GM18870 (cell line): Measurements from ENCODE around the gene MEX3D.
"Not testable (repeated sequence)": the region's sequence is repeated elsewhere in the genome, so short reads cannot be mapped to it uniquely, and the experiment has no call there.

Experiments used
- ATAC-seq: cut with Tn5 transposase; IDR thresholded peaks from one replicate; pipeline ENCODE4 v1.9.1; 2021; ENCODE audit warnings: moderate library complexity; ENCODE audit not compliant: unreplicated experiment

Gene MEX3D

GRCh38 chr19:1522061-1522460, 46.1 kb downstream of the MEX3D start:
- ATAC-seq: no peak

GRCh38 chr19:1521636-1522035, 46.5 kb downstream of the MEX3D start:
- no peak for ATAC-seq

GRCh38 chr19:1520203-1520780, 47.8 kb downstream of the MEX3D start:
- no peak for ATAC-seq

GRCh38 chr19:1519802-1520201, 48.3 kb downstream of the MEX3D start:
- ATAC-seq: not testable (repeated sequence)

GRCh38 chr19:1518471-1518870, 49.7 kb downstream of the MEX3D start:
- ATAC-seq: no peak

- ATAC-seq: no peak
Observed at GRCh38 chr19:1516395-1516753, 51.8 kb downstream of the MEX3D start.

- ATAC-seq: no peak
Observed at GRCh38 chr19:1514986-1515721, 53.0 kb downstream of the MEX3D start.

- no peak for ATAC-seq
Observed at GRCh38 chr19:1514295-1514661, 53.8 kb downstream of the MEX3D start.

- no peak for ATAC-seq
Observed at GRCh38 chr19:1513499-1514294, 54.4 kb downstream of the MEX3D start.

GRCh38 chr19:1512671-1513498, 55.2 kb downstream of the MEX3D start, which contains the start of gene ADAMTSL5:
ADAMTSL5 (minus strand) TSS chr19:1513019; CDS start chr19:1510943, 2,076 bp downstream.
- ATAC-seq: no peak

GRCh38 chr19:1511318-1512317, 56.5 kb downstream of the MEX3D start:
- no peak for ATAC-seq

GRCh38 chr19:1510807-1511206, 57.3 kb downstream of the MEX3D start:
- ATAC-seq: no peak

GRCh38 chr19:1510442-1510806, 57.7 kb downstream of the MEX3D start:
- ATAC-seq: no peak

- ATAC-seq: no peak
Observed at GRCh38 chr19:1509602-1510441, 58.3 kb downstream of the MEX3D start.

- no peak for ATAC-seq
Observed at GRCh38 chr19:1508507-1508856, 59.6 kb downstream of the MEX3D start.

- ATAC-seq: no peak
Observed at GRCh38 chr19:1507763-1508506, 60.2 kb downstream of the MEX3D start.

- no peak for ATAC-seq
Observed at GRCh38 chr19:1507192-1507660, 60.9 kb downstream of the MEX3D start.
